Liver (tissue), 10 donors: ENCODE results near the gene ZNF687. TPM values are rescaled to one million over a fixed set of nuclear protein-coding genes. Genes with fewer than 3 reads are reported as not detected.
A peak's percentile ranks its signal among the peaks of the same experiment; 100 is the strongest.

ENCODE experiments used
- DNase-seq: peaks from one replicate; pipeline ENCODE4 v3.0.0-alpha.2; 2017; ENCODE audit warnings: low spot score
- H3K27ac ChIP-seq, 2 donors: one replicate each; pipeline ENCODE4 v1.7.0; 2013; ENCODE audit warnings: inconsistent platforms in 2 of 2, low read length in 2 of 2, control low read depth in 1 of 2, low read depth in 1 of 2, mild to moderate bottlenecking in 1 of 2
- H3K27me3 ChIP-seq, 4 donors: one replicate each; pipeline versions ENCODE4 v1.6.1 to v1.7.0; 2013; ENCODE audit warnings: low read length in 3 of 4, inconsistent platforms in 1 of 4, mild to moderate bottlenecking in 1 of 4, moderate library complexity in 1 of 4; ENCODE audit not compliant: control insufficient read depth in 4 of 4, insufficient read depth in 4 of 4
- H3K36me3 ChIP-seq, 4 donors: one replicate each; pipeline versions ENCODE4 v1.6.1 to v1.7.0; 2013; ENCODE audit warnings: low read length in 3 of 4, mild to moderate bottlenecking in 3 of 4, low read depth in 1 of 4, moderate library complexity in 1 of 4; ENCODE audit not compliant: control insufficient read depth in 4 of 4, insufficient read depth in 3 of 4
- H3K4me1 ChIP-seq, 4 donors: one replicate each; pipeline versions ENCODE4 v1.6.1 to v1.7.0; 2013; ENCODE audit warnings: low read length in 3 of 4, mild to moderate bottlenecking in 3 of 4, moderate library complexity in 1 of 4; ENCODE audit not compliant: control insufficient read depth in 4 of 4, insufficient read depth in 4 of 4
- H3K4me3 ChIP-seq, 3 donors: one replicate each; pipeline versions ENCODE4 v1.6.1 to v1.7.0; 2013; ENCODE audit warnings: low read length in 3 of 3, control low read depth in 1 of 3, low read depth in 1 of 3, mild to moderate bottlenecking in 1 of 3
- H3K9ac ChIP-seq, 2 donors: one replicate each; pipeline ENCODE4 v1.7.0; 2013; ENCODE audit warnings: low read length in 2 of 2, mild to moderate bottlenecking in 2 of 2, moderate library complexity in 2 of 2, control low read depth in 1 of 2, low read depth in 1 of 2
- H3K9me3 ChIP-seq, 4 donors: one replicate each; pipeline versions ENCODE4 v1.6.1 to v1.7.0; 2013; ENCODE audit warnings: low read length in 3 of 4; ENCODE audit not compliant: control insufficient read depth in 4 of 4
- CTCF ChIP-seq: fragments of 150-350 bp; IDR thresholded peaks from 2 replicates; pipeline ENCODE4 v1.5.1; 2017; ENCODE audit warnings: improper control_type of control experiment, low read depth, low read length; ENCODE audit not compliant: missing input control
- EGR1 ChIP-seq, 2 donors: IDR thresholded peaks; 2 replicates each; pipeline ENCODE4 v1.6.1; 2016 to 2018; ENCODE audit warnings: antibody characterized with exemption in 2 of 2, low read depth in 2 of 2
- FOXA1 ChIP-seq: IDR thresholded peaks from 2 replicates; pipeline ENCODE4 v1.6.1; 2016; ENCODE audit warnings: antibody characterized with exemption
- FOXA2 ChIP-seq: IDR thresholded peaks from 2 replicates; pipeline ENCODE4 v1.6.1; 2016; ENCODE audit warnings: antibody characterized with exemption
- HNF4A ChIP-seq, 2 donors: conservative IDR thresholded peaks; 2 replicates each; pipeline ENCODE4 v1.6.1; 2016; ENCODE audit warnings: antibody characterized with exemption in 2 of 2, mild to moderate bottlenecking in 2 of 2
- HNF4G ChIP-seq: IDR thresholded peaks from 2 replicates; pipeline ENCODE4 v1.6.1; 2016; ENCODE audit warnings: antibody characterized with exemption
- JUND ChIP-seq, 2 donors: IDR thresholded peaks; 2 replicates each; pipeline ENCODE4 v1.6.1; 2016; ENCODE audit warnings: antibody characterized with exemption in 2 of 2
- NR2F2 ChIP-seq: IDR thresholded peaks from 2 replicates; pipeline ENCODE4 v1.6.1; 2016; ENCODE audit warnings: antibody characterized with exemption
- RAD21 ChIP-seq, 2 donors: IDR thresholded peaks; 2 replicates each; pipeline ENCODE4 v1.6.1; 2016; ENCODE audit warnings: antibody characterized with exemption in 2 of 2, mild to moderate bottlenecking in 2 of 2
- RXRA ChIP-seq, 2 donors: IDR thresholded peaks; 2 replicates each; pipeline ENCODE4 v1.6.1; 2017 to 2018; ENCODE audit warnings: antibody characterized with exemption in 2 of 2, mild to moderate bottlenecking in 1 of 2
- SP1 ChIP-seq: IDR thresholded peaks from 2 replicates; pipeline ENCODE4 v1.6.1; 2018; ENCODE audit warnings: antibody characterized with exemption, mild to moderate bottlenecking
- TAF1 ChIP-seq: conservative IDR thresholded peaks from 2 replicates; pipeline ENCODE4 v1.6.1; 2016; ENCODE audit warnings: antibody characterized with exemption, mild to moderate bottlenecking
- YY1 ChIP-seq: IDR thresholded peaks from 2 replicates; pipeline ENCODE4 v1.6.1; 2016; ENCODE audit warnings: antibody characterized with exemption, mild to moderate bottlenecking
- WGBS: extraction: QIAGEN DNeasy Blood & Tissue Kit; methylation state at CpG from one replicate; pipeline ENCODE4 v1.1.7; 2013; 5-methylcytosine and 5-hydroxymethylcytosine counted together
- polyA plus RNA-seq, 2 donors: library from polyadenylated mRNA; stranded (reverse) in 1 of 2; unstranded in 1 of 2; fragments of 200-250 nt in 1 of 2; fragments of >200 nt in 1 of 2; fragmentation: Nextera tagmentation in 1 of 2; extraction: Ambion mirVana in 1 of 2; gene quantifications; one replicate each; pipeline versions ENCODE4 v1.2.1 to v1.2.3, GENCODE V29; 2013 to 2015
- small RNA-seq: library from RNA; depleted of rRNA; stranded (forward); fragments of <200 nt; gene quantifications from one replicate; pipeline ENCODE3, GENCODE V24; 2014
- total RNA-seq, 2 donors: library from RNA; depleted of rRNA; stranded (reverse); fragments of >200 nt; gene quantifications; one replicate each; pipeline ENCODE4 v1.2.3, GENCODE V29; 2014
- TF ChIP-seq, protein P1 (sequence below): IDR thresholded peaks from 2 replicates; pipeline ENCODE4 v1.6.1; 2016; ENCODE audit warnings: antibody characterized with exemption
- TF ChIP-seq, protein P2 (sequence below): IDR thresholded peaks from 2 replicates; pipeline ENCODE4 v1.6.1; 2016; ENCODE audit warnings: antibody characterized with exemption, mild to moderate bottlenecking
- donor health status: healthy.
- donor health status: healthy.
- donor health status: healthy.
- donor health status: healthy.
- donor health status: healthy.

The ZNF687 gene
- total and polyA plus RNA-seq, 4 donors: 2.7 to 9.7 (median 7.9) TPM

DNA sequence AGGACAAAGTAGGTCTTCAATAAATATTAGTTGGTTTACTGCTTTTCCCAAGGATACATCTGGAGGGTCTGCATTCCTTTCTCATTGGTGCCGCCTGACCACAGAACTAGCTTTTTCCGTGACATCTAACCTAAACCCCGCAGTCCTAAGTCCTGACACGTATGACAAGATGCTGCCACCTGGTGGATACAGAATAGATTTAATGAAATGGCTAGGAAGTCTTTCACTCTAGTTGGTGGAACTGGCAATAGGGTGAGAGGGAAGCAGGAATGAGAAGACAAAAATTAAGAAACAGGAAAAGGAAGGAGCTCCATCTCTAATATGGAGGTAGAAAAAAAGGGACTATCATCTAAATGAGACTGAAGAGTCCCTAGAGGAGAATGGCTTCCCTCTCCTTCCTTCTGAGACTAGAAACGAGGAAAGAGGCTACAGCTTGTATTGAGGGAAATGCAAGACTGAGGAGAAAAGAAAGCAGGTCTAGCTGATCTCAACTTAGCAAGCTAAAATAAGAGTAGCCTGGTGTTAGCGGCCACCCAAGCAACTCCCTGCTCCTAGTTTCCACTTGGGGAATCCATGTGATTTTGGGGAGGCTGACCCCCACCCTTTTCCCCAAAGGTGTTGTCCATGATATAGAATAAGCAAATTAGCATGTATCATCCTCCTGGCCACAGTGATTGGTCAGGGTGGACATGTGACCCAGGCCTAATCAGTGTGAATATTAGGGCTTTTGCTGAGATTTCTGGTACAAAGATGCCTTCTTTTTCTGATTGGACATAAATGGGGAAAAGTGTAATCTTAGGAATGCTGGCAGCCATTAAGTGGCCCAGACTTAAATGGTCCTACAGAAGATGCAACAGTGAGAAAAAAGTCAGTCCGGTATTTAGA, 59.0 kb downstream of the ZNF687 start:
- DNase-seq: no peak
- TF ChIP-seq YY1 (peak; percentile 30), NR2F2 (peak; percentile 24), HNF4A (conservative IDR thresholded peaks at IDR 0.05) (peak; percentile 80), RAD21 (IDR thresholded peaks at IDR 0.05) (peak; percentile 96), TAF1 (no peak), RXRA (IDR thresholded peaks at IDR 0.05) (peak; percentile 36 to 41), FOXA2 (no peak), CTCF (peak; percentile 70), HNF4G (peak; percentile 55), JUND (IDR thresholded peaks at IDR 0.05) (peak in 1 of 2 donors; percentile 20), EGR1 (IDR thresholded peaks at IDR 0.05; ENCODE audit: low read depth in 2 of 2) (no peak), SP1 (peak; percentile 25), FOXA1 (peak; percentile 11)
- TF ChIP-seq, protein P1, sequence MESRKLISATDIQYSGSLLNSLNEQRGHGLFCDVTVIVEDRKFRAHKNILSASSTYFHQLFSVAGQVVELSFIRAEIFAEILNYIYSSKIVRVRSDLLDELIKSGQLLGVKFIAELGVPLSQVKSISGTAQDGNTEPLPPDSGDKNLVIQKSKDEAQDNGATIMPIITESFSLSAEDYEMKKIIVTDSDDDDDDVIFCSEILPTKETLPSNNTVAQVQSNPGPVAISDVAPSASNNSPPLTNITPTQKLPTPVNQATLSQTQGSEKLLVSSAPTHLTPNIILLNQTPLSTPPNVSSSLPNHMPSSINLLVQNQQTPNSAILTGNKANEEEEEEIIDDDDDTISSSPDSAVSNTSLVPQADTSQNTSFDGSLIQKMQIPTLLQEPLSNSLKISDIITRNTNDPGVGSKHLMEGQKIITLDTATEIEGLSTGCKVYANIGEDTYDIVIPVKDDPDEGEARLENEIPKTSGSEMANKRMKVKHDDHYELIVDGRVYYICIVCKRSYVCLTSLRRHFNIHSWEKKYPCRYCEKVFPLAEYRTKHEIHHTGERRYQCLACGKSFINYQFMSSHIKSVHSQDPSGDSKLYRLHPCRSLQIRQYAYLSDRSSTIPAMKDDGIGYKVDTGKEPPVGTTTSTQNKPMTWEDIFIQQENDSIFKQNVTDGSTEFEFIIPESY: no peak
- TF ChIP-seq, protein P2, sequence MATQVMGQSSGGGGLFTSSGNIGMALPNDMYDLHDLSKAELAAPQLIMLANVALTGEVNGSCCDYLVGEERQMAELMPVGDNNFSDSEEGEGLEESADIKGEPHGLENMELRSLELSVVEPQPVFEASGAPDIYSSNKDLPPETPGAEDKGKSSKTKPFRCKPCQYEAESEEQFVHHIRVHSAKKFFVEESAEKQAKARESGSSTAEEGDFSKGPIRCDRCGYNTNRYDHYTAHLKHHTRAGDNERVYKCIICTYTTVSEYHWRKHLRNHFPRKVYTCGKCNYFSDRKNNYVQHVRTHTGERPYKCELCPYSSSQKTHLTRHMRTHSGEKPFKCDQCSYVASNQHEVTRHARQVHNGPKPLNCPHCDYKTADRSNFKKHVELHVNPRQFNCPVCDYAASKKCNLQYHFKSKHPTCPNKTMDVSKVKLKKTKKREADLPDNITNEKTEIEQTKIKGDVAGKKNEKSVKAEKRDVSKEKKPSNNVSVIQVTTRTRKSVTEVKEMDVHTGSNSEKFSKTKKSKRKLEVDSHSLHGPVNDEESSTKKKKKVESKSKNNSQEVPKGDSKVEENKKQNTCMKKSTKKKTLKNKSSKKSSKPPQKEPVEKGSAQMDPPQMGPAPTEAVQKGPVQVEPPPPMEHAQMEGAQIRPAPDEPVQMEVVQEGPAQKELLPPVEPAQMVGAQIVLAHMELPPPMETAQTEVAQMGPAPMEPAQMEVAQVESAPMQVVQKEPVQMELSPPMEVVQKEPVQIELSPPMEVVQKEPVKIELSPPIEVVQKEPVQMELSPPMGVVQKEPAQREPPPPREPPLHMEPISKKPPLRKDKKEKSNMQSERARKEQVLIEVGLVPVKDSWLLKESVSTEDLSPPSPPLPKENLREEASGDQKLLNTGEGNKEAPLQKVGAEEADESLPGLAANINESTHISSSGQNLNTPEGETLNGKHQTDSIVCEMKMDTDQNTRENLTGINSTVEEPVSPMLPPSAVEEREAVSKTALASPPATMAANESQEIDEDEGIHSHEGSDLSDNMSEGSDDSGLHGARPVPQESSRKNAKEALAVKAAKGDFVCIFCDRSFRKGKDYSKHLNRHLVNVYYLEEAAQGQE: no peak
- Histone ChIP-seq H3K4me1 (peaks cover 0 to 7% (median 4%) of the 10 kb centered on the region in 4 donors), H3K9ac (no peak overlapping the region), H3K27me3 (no peaks in the 10 kb centered on the region), H3K4me3 (no peak overlapping the region), H3K9me3 (no peaks in the 10 kb centered on the region), H3K36me3 (peaks cover 0 to 24% (median 9%) of the 10 kb centered on the region in 4 donors), H3K27ac (no peak overlapping the region)
- WGBS: 34% methylated on average over 7 of the region's 7 CpGs

Small RNA genes within 50 kb of the gene (small RNA-seq; reads per million reads assigned to genes)
- 0.07 reads per million for gene RN7SL444P

Other genes starting within 250 kb of the ZNF687 start
- gene BNIPL, start 245.7 kb upstream of the ZNF687 start, total RNA-seq: under 1 TPM; 0.09 to 0.84 TPM
- under 1 TPM; 0.13 to 0.15 TPM for gene BNIPL, start 245.7 kb upstream of the ZNF687 start, polyA plus RNA-seq
- gene C1orf56, start 234.5 kb upstream of the ZNF687 start, total RNA-seq: 1 to 10 TPM; 1.5 to 2.2 TPM
- gene C1orf56, start 234.5 kb upstream of the ZNF687 start, polyA plus RNA-seq: 10 to 100 TPM in 1 of 2 donors, 1 to 10 TPM in 1; 4.3 to 11.2 TPM
- gene CDC42SE1, start 222.7 kb upstream of the ZNF687 start, total RNA-seq: 10 to 100 TPM; 16.7 to 28.1 TPM
- gene CDC42SE1, start 222.7 kb upstream of the ZNF687 start, polyA plus RNA-seq: 10 to 100 TPM in 1 of 2 donors, 1 to 10 TPM in 1; 9.5 to 16.7 TPM
- gene MLLT11, start 221.9 kb upstream of the ZNF687 start, total RNA-seq: under 1 TPM; 0.17 to 0.23 TPM
- gene MLLT11, start 221.9 kb upstream of the ZNF687 start, polyA plus RNA-seq: under 1 TPM; 0.31 to 0.64 TPM
- gene GABPB2, start 211.5 kb upstream of the ZNF687 start, total RNA-seq: 10 to 100 TPM in 1 of 2 donors, 1 to 10 TPM in 1; 7.3 to 13.3 TPM
- gene GABPB2, start 211.5 kb upstream of the ZNF687 start, polyA plus RNA-seq: 1 to 10 TPM in 1 of 2 donors, under 1 TPM in 1; 0.94 to 1.6 TPM
- gene SEMA6C, start 135.7 kb upstream of the ZNF687 start, total RNA-seq: 1 to 10 TPM; 1.4 to 1.5 TPM
- gene SEMA6C, start 135.7 kb upstream of the ZNF687 start, polyA plus RNA-seq: 1 to 10 TPM; 1.4 TPM
- gene TNFAIP8L2, start 125.7 kb upstream of the ZNF687 start, total RNA-seq: 1 to 10 TPM; 4.4 to 8.7 TPM
- gene TNFAIP8L2, start 125.7 kb upstream of the ZNF687 start, polyA plus RNA-seq: 1 to 10 TPM; 2.9 to 3.8 TPM
- gene LYSMD1, start 116.4 kb upstream of the ZNF687 start, total RNA-seq: 1 to 10 TPM; 2.8 to 4.4 TPM
- gene LYSMD1, start 116.4 kb upstream of the ZNF687 start, polyA plus RNA-seq: 1 to 10 TPM; 3.5 to 5.3 TPM
- 10 to 100 TPM in 1 of 2 donors, 1 to 10 TPM in 1; 4.8 to 11.3 TPM for gene SCNM1, start 116.2 kb upstream of the ZNF687 start, total RNA-seq
- gene SCNM1, start 116.2 kb upstream of the ZNF687 start, polyA plus RNA-seq: 10 to 100 TPM in 1 of 2 donors, 1 to 10 TPM in 1; 9.7 to 14.3 TPM
- gene TMOD4, start 106.3 kb upstream of the ZNF687 start, total RNA-seq: not detected
- not detected for gene TMOD4, start 106.3 kb upstream of the ZNF687 start, polyA plus RNA-seq
- gene VPS72, start 92.1 kb upstream of the ZNF687 start, total RNA-seq: 10 to 100 TPM; 11.3 to 16.0 TPM
- 10 to 100 TPM; 10.7 to 12.6 TPM for gene VPS72, start 92.1 kb upstream of the ZNF687 start, polyA plus RNA-seq
- 10 to 100 TPM; 16.7 to 32.0 TPM for gene PIP5K1A, start 83.7 kb upstream of the ZNF687 start, total RNA-seq
- 10 to 100 TPM in 1 of 2 donors, 1 to 10 TPM in 1; 4.0 to 10.4 TPM for gene PIP5K1A, start 83.7 kb upstream of the ZNF687 start, polyA plus RNA-seq
- 10 to 100 TPM; 77.7 to 86.3 TPM for gene PSMD4, start 27.6 kb upstream of the ZNF687 start, total RNA-seq
- 100 to 1,000 TPM in 1 of 2 donors, 10 to 100 TPM in 1; 87.7 to 108 TPM for gene PSMD4, start 27.6 kb upstream of the ZNF687 start, polyA plus RNA-seq
- 10 to 100 TPM; 24.2 to 27.1 TPM for gene PI4KB, start 45.1 kb downstream of the ZNF687 start, total RNA-seq
- gene PI4KB, start 45.1 kb downstream of the ZNF687 start, polyA plus RNA-seq: 10 to 100 TPM; 14.2 to 14.3 TPM
- gene RFX5, start 65.0 kb downstream of the ZNF687 start, total RNA-seq: 10 to 100 TPM; 15.6 to 17.5 TPM
- gene RFX5, start 65.0 kb downstream of the ZNF687 start, polyA plus RNA-seq: 1 to 10 TPM; 5.2 to 6.5 TPM
- gene SELENBP1, start 90.4 kb downstream of the ZNF687 start, total RNA-seq: 100 to 1,000 TPM; 152 to 387 TPM
- 100 to 1,000 TPM; 141 to 209 TPM for gene SELENBP1, start 90.4 kb downstream of the ZNF687 start, polyA plus RNA-seq
- gene PSMB4, start 117.3 kb downstream of the ZNF687 start, total RNA-seq: 100 to 1,000 TPM; 130 to 212 TPM
- gene PSMB4, start 117.3 kb downstream of the ZNF687 start, polyA plus RNA-seq: 100 to 1,000 TPM; 191 to 228 TPM
- 10 to 100 TPM; 26.8 to 30.1 TPM for gene POGZ, start 177.2 kb downstream of the ZNF687 start, total RNA-seq
- 1 to 10 TPM; 7.7 to 7.8 TPM for gene POGZ, start 177.2 kb downstream of the ZNF687 start, polyA plus RNA-seq
- gene CGN, start 229.1 kb downstream of the ZNF687 start, total RNA-seq: 10 to 100 TPM; 16.9 to 48.9 TPM
- 10 to 100 TPM; 19.3 to 19.5 TPM for gene CGN, start 229.1 kb downstream of the ZNF687 start, polyA plus RNA-seq